ENCODE data around the gene DYNC1LI2. TPM values are rescaled to one million over a fixed set of nuclear protein-coding genes. Genes with fewer than 3 reads are reported as not detected.

The DYNC1LI2 gene
- total and polyA plus RNA-seq, 5 donors from 2014 or later = 22.4 to 91.9 (median 25.4) TPM

GRCh38 chr16:66695471-66695934 lies 55.9 kb downstream of the DYNC1LI2 start:
- H3K4me1 ChIP-seq (ENCODE audit: control insufficient read depth, insufficient read depth, low read length, poor library complexity, severe bottlenecking) = peaks cover 14% of the 10 kb centered on the region
- H3K27me3 ChIP-seq (ENCODE audit: control insufficient read depth, insufficient read depth, low read length) = peaks cover 5% of the 10 kb centered on the region
- no peak for ATAC-seq (ENCODE audit: low read depth in 2 of 2)
- Mint-ChIP-seq H3K36me3 (no peaks in the 10 kb centered on the region), H3K9me3 (no peaks in the 10 kb centered on the region), H3K27ac (peak overlapping the region in 1 of 3 donors; percentile 69), H3K27me3 (peaks cover 47% of the 10 kb centered on the region), H3K4me1 (peaks cover 0 to 15% (median 9%) of the 10 kb centered on the region in 4 donors), H3K4me3 (peak overlapping the region; percentile 83 to 86 (median 86))
- no peaks in the 10 kb centered on the region for H3K36me3 ChIP-seq (ENCODE audit: control insufficient read depth, insufficient read depth, low read length)
- DNase-seq = no peak
- peak overlapping the region; percentile 19 for H3K4me3 ChIP-seq (ENCODE audit: low read depth, low read length)
- H3K27ac ChIP-seq (ENCODE audit: insufficient read depth, low read length, poor library complexity, severe bottlenecking) = no peak overlapping the region
- no peaks in the 10 kb centered on the region for H3K9me3 ChIP-seq (ENCODE audit: control insufficient read depth in 2 of 2, low read length in 2 of 2)

GRCh38 chr16:66693149-66693548 lies 58.3 kb downstream of the DYNC1LI2 start:
- Histone ChIP-seq H3K9me3 (ENCODE audit: control insufficient read depth in 2 of 2, low read length in 2 of 2) (no peaks in the 10 kb centered on the region), H3K27me3 (ENCODE audit: control insufficient read depth, insufficient read depth, low read length) (peaks cover 12% of the 10 kb centered on the region), H3K27ac (ENCODE audit: insufficient read depth, low read length, poor library complexity, severe bottlenecking) (no peak overlapping the region), H3K36me3 (ENCODE audit: control insufficient read depth, insufficient read depth, low read length) (no peaks in the 10 kb centered on the region), H3K4me1 (ENCODE audit: control insufficient read depth, insufficient read depth, low read length, poor library complexity, severe bottlenecking) (peaks cover 14% of the 10 kb centered on the region), H3K4me3 (ENCODE audit: low read depth, low read length) (no peak overlapping the region)
- H3K4me1 Mint-ChIP-seq = peaks cover 0 to 15% (median 6%) of the 10 kb centered on the region in 4 donors
- no peak for ATAC-seq (ENCODE audit: low read depth in 2 of 2)
- H3K27me3 Mint-ChIP-seq = peaks cover 40% of the 10 kb centered on the region
- no peak for DNase-seq
- H3K27ac Mint-ChIP-seq = no peak overlapping the region
- H3K36me3 Mint-ChIP-seq = no peaks in the 10 kb centered on the region
- no peaks in the 10 kb centered on the region for H3K9me3 Mint-ChIP-seq
- H3K4me3 Mint-ChIP-seq = no peak overlapping the region

GRCh38 chr16:66692341-66692740 lies 59.1 kb downstream of the DYNC1LI2 start:
- H3K27me3 Mint-ChIP-seq = peaks cover 35% of the 10 kb centered on the region
- peaks cover 14% of the 10 kb centered on the region for H3K4me1 ChIP-seq (ENCODE audit: control insufficient read depth, insufficient read depth, low read length, poor library complexity, severe bottlenecking)
- H3K36me3 ChIP-seq (ENCODE audit: control insufficient read depth, insufficient read depth, low read length) = no peaks in the 10 kb centered on the region
- DNase-seq = no peak
- H3K36me3 Mint-ChIP-seq = no peaks in the 10 kb centered on the region
- H3K27me3 ChIP-seq (ENCODE audit: control insufficient read depth, insufficient read depth, low read length) = peaks cover 10% of the 10 kb centered on the region
- H3K27ac Mint-ChIP-seq = no peak overlapping the region
- no peak overlapping the region for H3K4me3 Mint-ChIP-seq
- no peak overlapping the region for H3K4me3 ChIP-seq (ENCODE audit: low read depth, low read length)
- H3K9me3 Mint-ChIP-seq = no peaks in the 10 kb centered on the region
- no peak for ATAC-seq (ENCODE audit: low read depth in 2 of 2)
- no peak overlapping the region for H3K27ac ChIP-seq (ENCODE audit: insufficient read depth, low read length, poor library complexity, severe bottlenecking)
- no peaks in the 10 kb centered on the region for H3K9me3 ChIP-seq (ENCODE audit: control insufficient read depth in 2 of 2, low read length in 2 of 2)
- H3K4me1 Mint-ChIP-seq = peaks cover 0 to 14% (median 6%) of the 10 kb centered on the region in 4 donors

GRCh38 chr16:66691234-66691633 lies 60.2 kb downstream of the DYNC1LI2 start:
- DNase-seq (no peak), ATAC-seq (ENCODE audit: low read depth in 2 of 2) (no peak)
- peaks cover 0 to 9% (median 5%) of the 10 kb centered on the region in 4 donors for H3K4me1 Mint-ChIP-seq
- peaks cover 35% of the 10 kb centered on the region for H3K27me3 Mint-ChIP-seq
- H3K27ac ChIP-seq (ENCODE audit: insufficient read depth, low read length, poor library complexity, severe bottlenecking) = no peak overlapping the region
- no peaks in the 10 kb centered on the region for H3K36me3 Mint-ChIP-seq
- H3K4me1 ChIP-seq (ENCODE audit: control insufficient read depth, insufficient read depth, low read length, poor library complexity, severe bottlenecking) = peaks cover 8% of the 10 kb centered on the region
- H3K27ac Mint-ChIP-seq = no peak overlapping the region
- H3K4me3 ChIP-seq (ENCODE audit: low read depth, low read length) = no peak overlapping the region
- peak overlapping the region in 1 of 4 donors; percentile 82 for H3K4me3 Mint-ChIP-seq
- H3K27me3 ChIP-seq (ENCODE audit: control insufficient read depth, insufficient read depth, low read length) = peaks cover 10% of the 10 kb centered on the region
- H3K9me3 Mint-ChIP-seq = no peaks in the 10 kb centered on the region
- no peaks in the 10 kb centered on the region for H3K9me3 ChIP-seq (ENCODE audit: control insufficient read depth in 2 of 2, low read length in 2 of 2)
- no peaks in the 10 kb centered on the region for H3K36me3 ChIP-seq (ENCODE audit: control insufficient read depth, insufficient read depth, low read length)

GRCh38 chr16:66690106-66690847 lies 61.1 kb downstream of the DYNC1LI2 start:
- ATAC-seq (ENCODE audit: low read depth in 2 of 2) (no peak), DNase-seq (no peak)
- Histone ChIP-seq H3K4me3 (ENCODE audit: low read depth, low read length) (no peak overlapping the region), H3K36me3 (ENCODE audit: control insufficient read depth, insufficient read depth, low read length) (no peaks in the 10 kb centered on the region), H3K4me1 (ENCODE audit: control insufficient read depth, insufficient read depth, low read length, poor library complexity, severe bottlenecking) (no peaks in the 10 kb centered on the region), H3K27me3 (ENCODE audit: control insufficient read depth, insufficient read depth, low read length) (peaks cover 7% of the 10 kb centered on the region), H3K27ac (ENCODE audit: insufficient read depth, low read length, poor library complexity, severe bottlenecking) (no peak overlapping the region), H3K9me3 (ENCODE audit: control insufficient read depth in 2 of 2, low read length in 2 of 2) (no peaks in the 10 kb centered on the region)
- Mint-ChIP-seq H3K27ac (no peak overlapping the region), H3K4me3 (no peak overlapping the region), H3K4me1 (peaks cover 0 to 5% (median 4%) of the 10 kb centered on the region in 4 donors), H3K9me3 (no peaks in the 10 kb centered on the region), H3K36me3 (no peaks in the 10 kb centered on the region), H3K27me3 (peaks cover 34% of the 10 kb centered on the region)

- no peak overlapping the region for H3K4me3 Mint-ChIP-seq
- DNase-seq (no peak), ATAC-seq (ENCODE audit: low read depth in 2 of 2) (no peak)
- H3K36me3 Mint-ChIP-seq = no peaks in the 10 kb centered on the region
- H3K27ac Mint-ChIP-seq = no peak overlapping the region
- H3K4me1 Mint-ChIP-seq = no peaks in the 10 kb centered on the region
- Histone ChIP-seq H3K9me3 (ENCODE audit: control insufficient read depth in 2 of 2, low read length in 2 of 2) (no peaks in the 10 kb centered on the region), H3K4me3 (ENCODE audit: low read depth, low read length) (no peak overlapping the region), H3K4me1 (ENCODE audit: control insufficient read depth, insufficient read depth, low read length, poor library complexity, severe bottlenecking) (no peaks in the 10 kb centered on the region), H3K27me3 (ENCODE audit: control insufficient read depth, insufficient read depth, low read length) (peaks cover 7% of the 10 kb centered on the region), H3K27ac (ENCODE audit: insufficient read depth, low read length, poor library complexity, severe bottlenecking) (no peak overlapping the region), H3K36me3 (ENCODE audit: control insufficient read depth, insufficient read depth, low read length) (no peaks in the 10 kb centered on the region)
- peaks cover 25% of the 10 kb centered on the region for H3K27me3 Mint-ChIP-seq
- no peaks in the 10 kb centered on the region for H3K9me3 Mint-ChIP-seq
Measured at GRCh38 chr16:66689282-66689681, 62.1 kb downstream of the DYNC1LI2 start.

GRCh38 chr16:66687906-66688625 lies 63.3 kb downstream of the DYNC1LI2 start:
- no peak for ATAC-seq (ENCODE audit: low read depth in 2 of 2)
- H3K9me3 Mint-ChIP-seq = no peaks in the 10 kb centered on the region
- peaks cover 7% of the 10 kb centered on the region for H3K27me3 ChIP-seq (ENCODE audit: control insufficient read depth, insufficient read depth, low read length)
- H3K36me3 Mint-ChIP-seq = no peaks in the 10 kb centered on the region
- no peak overlapping the region for H3K4me3 Mint-ChIP-seq
- peaks cover 20% of the 10 kb centered on the region for H3K27me3 Mint-ChIP-seq
- no peaks in the 10 kb centered on the region for H3K4me1 ChIP-seq (ENCODE audit: control insufficient read depth, insufficient read depth, low read length, poor library complexity, severe bottlenecking)
- H3K27ac ChIP-seq (ENCODE audit: insufficient read depth, low read length, poor library complexity, severe bottlenecking) = no peak overlapping the region
- H3K36me3 ChIP-seq (ENCODE audit: control insufficient read depth, insufficient read depth, low read length) = no peaks in the 10 kb centered on the region
- DNase-seq = no peak
- H3K4me1 Mint-ChIP-seq = no peaks in the 10 kb centered on the region
- H3K4me3 ChIP-seq (ENCODE audit: low read depth, low read length) = no peak overlapping the region
- H3K27ac Mint-ChIP-seq = no peak overlapping the region
- no peaks in the 10 kb centered on the region for H3K9me3 ChIP-seq (ENCODE audit: control insufficient read depth in 2 of 2, low read length in 2 of 2)

Data from CD4-positive, CD25-positive, alpha-beta regulatory T cell (primary cell).